ENCODE data around the gene HACL1.

Gene HACL1

DNA sequence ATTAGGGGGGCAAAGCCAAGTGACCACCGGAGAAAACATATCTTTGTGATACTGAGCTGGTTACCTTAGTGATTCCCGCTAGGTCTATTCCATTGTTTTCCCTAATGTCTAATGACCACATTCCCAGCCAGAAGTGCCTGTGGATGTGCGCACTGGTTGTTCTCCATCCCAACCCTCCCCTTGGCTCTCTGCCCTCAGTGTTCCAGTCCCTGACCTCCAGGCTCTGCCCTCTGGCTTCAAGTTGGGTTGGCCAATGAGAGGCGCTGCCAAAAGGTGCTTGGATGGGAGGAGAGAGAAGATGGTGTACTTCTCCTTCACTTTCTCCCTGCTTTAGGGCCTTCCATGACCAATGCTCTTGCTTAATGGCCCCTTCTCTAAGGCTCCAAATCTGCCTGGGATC is 82.3 kb downstream of the HACL1 start:
- no peak for DNase-seq (ENCODE audit: low read depth, low spot score)
- no peak overlapping the region for H3K4me3 ChIP-seq (ENCODE audit: insufficient read length, low read depth)
- no peaks in the 10 kb centered on the region for H3K9me3 ChIP-seq (ENCODE audit: insufficient read depth, low read length)
- H3K9ac ChIP-seq (ENCODE audit: insufficient read length, low read depth): no peak overlapping the region
- no peaks in the 10 kb centered on the region for H3K36me3 ChIP-seq (ENCODE audit: insufficient read depth, insufficient read length, low read length)
- H3K27me3 ChIP-seq (ENCODE audit: insufficient read depth, insufficient read length): no peaks in the 10 kb centered on the region
- no peak for TF ChIP-seq SUZ12 (IDR thresholded peaks at IDR 0.05; ENCODE audit: extremely low read depth, insufficient read depth, insufficient read length)
- no peak for TF ChIP-seq YY1 (IDR thresholded peaks at IDR 0.05; ENCODE audit: insufficient read depth, insufficient read length)
- TF ChIP-seq ZNF274 (IDR thresholded peaks at IDR 0.05; ENCODE audit: low read depth, low read length): no peak
- H3K4me1 ChIP-seq (ENCODE audit: insufficient read depth, insufficient read length): peaks cover 4% of the 10 kb centered on the region

DNA sequence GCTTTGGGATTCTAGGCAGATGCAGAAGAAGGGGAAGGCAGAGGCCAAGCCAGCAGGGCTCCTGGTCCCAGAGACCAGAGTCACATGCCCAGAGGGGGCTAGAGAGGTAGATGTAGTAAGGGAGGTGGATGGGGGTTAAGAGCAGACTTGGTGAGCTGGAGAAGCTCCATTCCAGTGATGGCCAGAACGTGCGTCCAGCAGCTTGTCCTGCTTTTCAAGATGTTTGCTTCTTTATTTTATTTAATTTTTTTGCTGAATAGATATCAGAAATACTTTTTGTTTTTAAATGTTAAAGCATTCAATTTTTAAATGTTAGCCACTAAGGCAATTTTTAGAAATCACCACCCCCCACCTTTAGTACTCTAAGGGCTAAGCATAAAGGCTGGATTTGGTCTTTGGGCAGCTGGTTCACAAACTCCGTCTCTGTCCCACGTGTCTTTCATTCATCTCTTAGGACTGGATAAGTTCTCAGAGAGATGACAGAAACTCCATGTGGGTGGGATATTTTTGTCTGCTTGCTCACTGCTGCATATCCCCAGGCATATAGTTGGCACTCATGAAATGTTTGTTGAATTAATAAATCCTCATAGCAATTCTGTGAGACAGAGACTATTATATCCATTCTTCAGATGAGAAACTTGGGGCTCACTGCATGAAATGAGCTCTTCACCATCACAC is 86.6 kb downstream of the HACL1 start:
- H3K4me1 ChIP-seq (ENCODE audit: insufficient read depth, insufficient read length): no peaks in the 10 kb centered on the region
- no peaks in the 10 kb centered on the region for H3K27me3 ChIP-seq (ENCODE audit: insufficient read depth, insufficient read length)
- no peaks in the 10 kb centered on the region for H3K36me3 ChIP-seq (ENCODE audit: insufficient read depth, insufficient read length, low read length)
- TF ChIP-seq SUZ12 (IDR thresholded peaks at IDR 0.05; ENCODE audit: extremely low read depth, insufficient read depth, insufficient read length) (no peak), ZNF274 (IDR thresholded peaks at IDR 0.05; ENCODE audit: low read depth, low read length) (no peak), YY1 (IDR thresholded peaks at IDR 0.05; ENCODE audit: insufficient read depth, insufficient read length) (no peak)
- H3K9me3 ChIP-seq (ENCODE audit: insufficient read depth, low read length): no peaks in the 10 kb centered on the region
- no peak for DNase-seq (ENCODE audit: low read depth, low spot score)
- no peak overlapping the region for H3K9ac ChIP-seq (ENCODE audit: insufficient read length, low read depth)
- H3K4me3 ChIP-seq (ENCODE audit: insufficient read length, low read depth): no peak overlapping the region

DNA sequence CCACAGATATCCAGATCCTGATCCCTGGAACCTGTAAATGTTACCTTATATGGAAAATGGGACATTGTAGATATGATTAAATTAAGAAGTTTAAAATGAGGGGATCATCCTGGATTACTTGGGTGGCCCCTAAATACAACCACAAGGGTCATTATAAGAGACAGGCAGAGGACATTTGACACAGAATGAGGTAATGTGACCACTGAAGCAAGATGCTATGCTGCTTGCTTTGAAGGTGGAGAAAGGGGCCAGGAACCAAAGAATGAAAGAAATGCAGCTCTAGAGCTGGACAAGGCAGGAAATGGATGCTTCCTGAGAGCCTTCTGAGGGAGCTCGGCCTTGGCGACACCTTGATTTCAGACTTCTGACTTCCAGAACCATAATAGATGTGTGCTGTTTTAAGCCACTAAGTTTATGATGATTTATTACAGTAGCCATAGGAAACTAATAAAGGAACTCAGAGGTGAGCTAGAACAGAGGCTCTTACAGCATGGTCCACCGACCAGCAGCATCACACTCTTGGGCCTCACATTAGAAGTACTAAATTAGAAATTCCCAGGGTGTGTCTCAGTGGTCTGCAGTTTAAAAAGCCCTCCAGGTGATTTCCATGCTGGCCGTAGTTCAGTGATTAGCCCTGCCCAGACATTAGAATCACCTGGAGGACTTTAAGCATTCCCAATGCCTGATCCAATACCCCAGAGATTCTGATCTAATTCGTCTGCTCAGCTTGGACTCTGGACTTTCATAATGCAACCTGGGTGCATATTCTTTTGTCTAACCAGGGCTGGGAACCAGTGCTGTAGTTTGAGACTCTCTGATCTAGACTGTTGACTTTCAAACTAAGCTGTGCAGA is 87.3 kb downstream of the HACL1 start:
- no peak for DNase-seq (ENCODE audit: low read depth, low spot score)
- Histone ChIP-seq H3K27me3 (ENCODE audit: insufficient read depth, insufficient read length) (no peaks in the 10 kb centered on the region), H3K36me3 (ENCODE audit: insufficient read depth, insufficient read length, low read length) (no peaks in the 10 kb centered on the region), H3K9me3 (ENCODE audit: insufficient read depth, low read length) (no peaks in the 10 kb centered on the region), H3K4me1 (ENCODE audit: insufficient read depth, insufficient read length) (no peaks in the 10 kb centered on the region), H3K9ac (ENCODE audit: insufficient read length, low read depth) (no peak overlapping the region), H3K4me3 (ENCODE audit: insufficient read length, low read depth) (no peak overlapping the region)
- TF ChIP-seq YY1 (IDR thresholded peaks at IDR 0.05; ENCODE audit: insufficient read depth, insufficient read length) (no peak), ZNF274 (IDR thresholded peaks at IDR 0.05; ENCODE audit: low read depth, low read length) (no peak), SUZ12 (IDR thresholded peaks at IDR 0.05; ENCODE audit: extremely low read depth, insufficient read depth, insufficient read length) (no peak)

DNA sequence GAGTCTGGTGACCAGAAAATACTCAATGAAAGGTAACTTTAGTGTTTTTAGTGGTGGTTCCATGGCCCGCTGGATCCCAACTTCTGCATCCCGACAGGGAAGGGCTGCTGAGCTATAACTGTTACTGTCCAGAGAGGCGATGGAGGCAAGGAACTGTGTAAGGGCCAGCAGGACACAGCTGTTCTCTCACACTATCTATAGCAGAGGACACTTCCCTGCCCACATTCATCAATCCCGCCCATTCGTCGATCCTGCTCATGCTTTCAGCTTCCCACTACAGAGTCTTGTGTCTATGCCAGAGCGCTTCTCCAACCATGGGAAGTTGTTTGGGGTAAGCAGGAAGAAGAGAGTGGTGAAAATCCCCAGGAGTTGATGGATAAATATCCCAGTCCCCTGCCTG is 88.3 kb downstream of the HACL1 start:
- Histone ChIP-seq H3K36me3 (ENCODE audit: insufficient read depth, insufficient read length, low read length) (no peaks in the 10 kb centered on the region), H3K4me3 (ENCODE audit: insufficient read length, low read depth) (no peak overlapping the region), H3K9ac (ENCODE audit: insufficient read length, low read depth) (no peak overlapping the region), H3K27me3 (ENCODE audit: insufficient read depth, insufficient read length) (no peaks in the 10 kb centered on the region), H3K9me3 (ENCODE audit: insufficient read depth, low read length) (no peaks in the 10 kb centered on the region), H3K4me1 (ENCODE audit: insufficient read depth, insufficient read length) (no peaks in the 10 kb centered on the region)
- TF ChIP-seq ZNF274 (IDR thresholded peaks at IDR 0.05; ENCODE audit: low read depth, low read length): no peak
- TF ChIP-seq YY1 (IDR thresholded peaks at IDR 0.05; ENCODE audit: insufficient read depth, insufficient read length): no peak
- no peak for TF ChIP-seq SUZ12 (IDR thresholded peaks at IDR 0.05; ENCODE audit: extremely low read depth, insufficient read depth, insufficient read length)
- DNase-seq (ENCODE audit: low read depth, low spot score): no peak

DNA sequence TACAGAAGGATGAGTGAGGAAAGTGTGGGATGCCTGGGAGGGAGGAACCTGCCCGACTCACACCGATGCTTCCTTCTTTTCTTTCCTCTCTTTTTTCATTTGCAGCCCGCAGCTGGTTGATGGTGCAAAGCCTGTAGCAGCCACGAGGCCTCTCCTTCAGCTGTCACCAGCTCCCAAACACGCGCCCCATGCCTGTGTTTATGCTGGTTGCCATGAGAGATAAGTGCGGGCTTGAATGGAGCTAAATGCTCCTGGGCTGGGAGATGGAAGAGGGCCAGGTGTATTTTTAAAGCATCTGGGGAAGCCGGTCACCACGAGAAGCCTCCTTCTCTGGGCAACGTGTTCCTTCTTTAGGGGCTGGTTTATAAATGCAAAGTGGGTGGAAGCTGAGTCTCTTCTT is 89.2 kb downstream of the HACL1 start:
- no peak for TF ChIP-seq YY1 (IDR thresholded peaks at IDR 0.05; ENCODE audit: insufficient read depth, insufficient read length)
- no peak for TF ChIP-seq SUZ12 (IDR thresholded peaks at IDR 0.05; ENCODE audit: extremely low read depth, insufficient read depth, insufficient read length)
- no peak for TF ChIP-seq ZNF274 (IDR thresholded peaks at IDR 0.05; ENCODE audit: low read depth, low read length)
- H3K9me3 ChIP-seq (ENCODE audit: insufficient read depth, low read length): no peaks in the 10 kb centered on the region
- H3K27me3 ChIP-seq (ENCODE audit: insufficient read depth, insufficient read length): no peaks in the 10 kb centered on the region
- H3K4me1 ChIP-seq (ENCODE audit: insufficient read depth, insufficient read length): no peaks in the 10 kb centered on the region
- H3K36me3 ChIP-seq (ENCODE audit: insufficient read depth, insufficient read length, low read length): no peaks in the 10 kb centered on the region
- no peak overlapping the region for H3K4me3 ChIP-seq (ENCODE audit: insufficient read length, low read depth)
- no peak overlapping the region for H3K9ac ChIP-seq (ENCODE audit: insufficient read length, low read depth)
- DNase-seq (ENCODE audit: low read depth, low spot score): no peak

DNA sequence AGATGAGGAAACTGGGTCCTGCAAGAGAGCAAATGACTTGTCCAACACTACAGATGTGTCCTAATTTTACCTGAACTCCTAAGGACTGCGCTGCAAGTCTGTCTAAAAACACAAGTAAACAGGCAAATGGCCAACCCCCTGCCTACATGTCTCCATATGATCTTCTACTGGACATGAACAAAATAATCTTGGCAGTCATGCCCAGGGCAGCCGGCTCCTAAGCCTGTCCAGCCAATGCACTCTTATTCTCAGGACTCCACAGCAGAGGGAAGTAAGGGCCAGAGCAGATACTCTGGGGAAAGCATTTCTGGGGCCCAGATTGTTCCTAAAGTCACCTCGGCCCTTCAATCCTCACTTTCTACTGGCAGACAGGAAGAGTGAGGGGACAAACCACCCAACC is 90.2 kb downstream of the HACL1 start:
- Histone ChIP-seq H3K4me1 (ENCODE audit: insufficient read depth, insufficient read length) (no peaks in the 10 kb centered on the region), H3K36me3 (ENCODE audit: insufficient read depth, insufficient read length, low read length) (no peaks in the 10 kb centered on the region), H3K27me3 (ENCODE audit: insufficient read depth, insufficient read length) (no peaks in the 10 kb centered on the region), H3K4me3 (ENCODE audit: insufficient read length, low read depth) (no peak overlapping the region), H3K9ac (ENCODE audit: insufficient read length, low read depth) (no peak overlapping the region), H3K9me3 (ENCODE audit: insufficient read depth, low read length) (no peaks in the 10 kb centered on the region)
- TF ChIP-seq SUZ12 (IDR thresholded peaks at IDR 0.05; ENCODE audit: extremely low read depth, insufficient read depth, insufficient read length) (no peak), ZNF274 (IDR thresholded peaks at IDR 0.05; ENCODE audit: low read depth, low read length) (no peak), YY1 (IDR thresholded peaks at IDR 0.05; ENCODE audit: insufficient read depth, insufficient read length) (no peak)
- no peak for DNase-seq (ENCODE audit: low read depth, low spot score)

Measured in NT2/D1 (cell line).